Measurements from ENCODE around the gene SORCS3. TPM values are rescaled to one million over a fixed set of nuclear protein-coding genes. Genes with fewer than 3 reads are reported as not detected.

The SORCS3 gene
- total RNA-seq, 1 experiment from 2014 or later = not detected

GRCh38 chr10:105041956-105042355, 400.9 kb downstream of the SORCS3 start:
- ATAC-seq (no peak), DNase-seq (no peak)
- Histone ChIP-seq H3K36me3 (ENCODE audit: low read depth, low read length) (no peaks in the 10 kb centered on the region), H3K27me3 (ENCODE audit: low read length) (no peaks in the 10 kb centered on the region), H3K9me3 (ENCODE audit: low read length) (no peaks in the 10 kb centered on the region), H3K4me1 (ENCODE audit: insufficient read depth, low read length) (no peaks in the 10 kb centered on the region), H3K9ac (ENCODE audit: low read length) (no peak overlapping the region), H3K27ac (ENCODE audit: low read length) (no peak overlapping the region), H4K20me1 (ENCODE audit: low read length) (no peaks in the 10 kb centered on the region), H2AFZ (ENCODE audit: low read length) (no peak overlapping the region), H3K4me3 (ENCODE audit: low read length) (no peak overlapping the region), H3K79me2 (ENCODE audit: low read length) (no peaks in the 10 kb centered on the region), H3K9me2 (replicated peaks; ENCODE audit: low read length) (no peaks in the 10 kb centered on the region), H3K4me2 (ENCODE audit: low read length) (no peak overlapping the region), H3F3A (ENCODE audit: low read length, unreplicated experiment) (no peaks in the 10 kb centered on the region)
- no TSS peak for BruUV-seq (replicated peaks)
- TF ChIP-seq EZH2 (IDR thresholded peaks at IDR 0.05; ENCODE audit: low read length, unreplicated experiment) = no peak
- no peak for TF ChIP-seq EZH2phosphoT487 (IDR thresholded peaks at IDR 0.05; ENCODE audit: borderline replicate concordance, low read length)
- TF ChIP-seq CTCF (conservative IDR thresholded peaks at IDR 0.05; ENCODE audit: low read depth, low read length) = no peak
- ChIA-PET POLR2A (ENCODE audit: unreplicated experiment) (no interaction called here), CTCF (no interaction called here)
- intact Hi-C loops (cut with micrococcal nuclease) = no loop called here

GRCh38 chr10:105042906-105043552, 401.9 kb downstream of the SORCS3 start:
- TF ChIP-seq EZH2phosphoT487 (IDR thresholded peaks at IDR 0.05; ENCODE audit: borderline replicate concordance, low read length) (no peak), CTCF (conservative IDR thresholded peaks at IDR 0.05; ENCODE audit: low read depth, low read length) (no peak), EZH2 (IDR thresholded peaks at IDR 0.05; ENCODE audit: low read length, unreplicated experiment) (no peak)
- intact Hi-C loops (cut with micrococcal nuclease) = no loop called here
- H2AFZ ChIP-seq (ENCODE audit: low read length) = no peak overlapping the region
- H3K4me2 ChIP-seq (ENCODE audit: low read length) = no peak overlapping the region
- H3K27me3 ChIP-seq (ENCODE audit: low read length) = no peaks in the 10 kb centered on the region
- no peaks in the 10 kb centered on the region for H3K4me1 ChIP-seq (ENCODE audit: insufficient read depth, low read length)
- no peaks in the 10 kb centered on the region for H3K9me2 ChIP-seq (replicated peaks; ENCODE audit: low read length)
- ATAC-seq = no peak
- no peak overlapping the region for H3K27ac ChIP-seq (ENCODE audit: low read length)
- no peak overlapping the region for H3K4me3 ChIP-seq (ENCODE audit: low read length)
- H3K79me2 ChIP-seq (ENCODE audit: low read length) = no peaks in the 10 kb centered on the region
- CTCF ChIA-PET = no interaction called here
- BruUV-seq (replicated peaks) = no TSS peak
- no peak for DNase-seq
- POLR2A ChIA-PET (ENCODE audit: unreplicated experiment) = no interaction called here
- H3K9me3 ChIP-seq (ENCODE audit: low read length) = no peaks in the 10 kb centered on the region
- H3K9ac ChIP-seq (ENCODE audit: low read length) = no peak overlapping the region
- H3K36me3 ChIP-seq (ENCODE audit: low read depth, low read length) = no peaks in the 10 kb centered on the region
- no peaks in the 10 kb centered on the region for H3F3A ChIP-seq (ENCODE audit: low read length, unreplicated experiment)
- no peaks in the 10 kb centered on the region for H4K20me1 ChIP-seq (ENCODE audit: low read length)

- no peaks in the 10 kb centered on the region for H4K20me1 ChIP-seq (ENCODE audit: low read length)
- BruUV-seq (replicated peaks) = no TSS peak
- H3K27ac ChIP-seq (ENCODE audit: low read length) = no peak overlapping the region
- H3K4me3 ChIP-seq (ENCODE audit: low read length) = no peak overlapping the region
- no peaks in the 10 kb centered on the region for H3F3A ChIP-seq (ENCODE audit: low read length, unreplicated experiment)
- ATAC-seq (no peak), DNase-seq (no peak)
- H3K9ac ChIP-seq (ENCODE audit: low read length) = no peak overlapping the region
- H3K9me3 ChIP-seq (ENCODE audit: low read length) = no peaks in the 10 kb centered on the region
- no peaks in the 10 kb centered on the region for H3K79me2 ChIP-seq (ENCODE audit: low read length)
- intact Hi-C loops (cut with micrococcal nuclease) = no loop called here
- no peaks in the 10 kb centered on the region for H3K4me1 ChIP-seq (ENCODE audit: insufficient read depth, low read length)
- H3K36me3 ChIP-seq (ENCODE audit: low read depth, low read length) = no peaks in the 10 kb centered on the region
- H3K27me3 ChIP-seq (ENCODE audit: low read length) = no peaks in the 10 kb centered on the region
- no peaks in the 10 kb centered on the region for H3K9me2 ChIP-seq (replicated peaks; ENCODE audit: low read length)
- ChIA-PET POLR2A (ENCODE audit: unreplicated experiment) (no interaction called here), CTCF (no interaction called here)
- H3K4me2 ChIP-seq (ENCODE audit: low read length) = no peak overlapping the region
- TF ChIP-seq CTCF (conservative IDR thresholded peaks at IDR 0.05; ENCODE audit: low read depth, low read length) (no peak), EZH2 (IDR thresholded peaks at IDR 0.05; ENCODE audit: low read length, unreplicated experiment) (no peak), EZH2phosphoT487 (IDR thresholded peaks at IDR 0.05; ENCODE audit: borderline replicate concordance, low read length) (no peak)
- H2AFZ ChIP-seq (ENCODE audit: low read length) = no peak overlapping the region
Measured at GRCh38 chr10:105044902-105045301, 403.8 kb downstream of the SORCS3 start.

All from PC-3 (cell line).